NCI-H1105 treated with DMSO at 0.1 percent for 48 hours (cell line): ENCODE data around the gene POFUT1.
"Not testable (repeated sequence)": the region's sequence is repeated elsewhere in the genome, so short reads cannot be mapped to it uniquely, and the experiment has no call there.

Source experiments
- DNase-seq: peaks from one replicate; lab custom pipeline; 2025; lab: John Stamatoyannopoulos, UW

The POFUT1 gene

GRCh38 chr20:32236048-32236533, 28.4 kb downstream of the POFUT1 start:
- no peak for DNase-seq

GRCh38 chr20:32236819-32237218, 29.1 kb downstream of the POFUT1 start:
- DNase-seq, result no peak

GRCh38 chr20:32237419-32237818, 29.7 kb downstream of the POFUT1 start:
- DNase-seq, result no peak

- no peak for DNase-seq
These were observed 31.1 kb downstream of the POFUT1 start for GRCh38 chr20:32238483-32239425.

DNA sequence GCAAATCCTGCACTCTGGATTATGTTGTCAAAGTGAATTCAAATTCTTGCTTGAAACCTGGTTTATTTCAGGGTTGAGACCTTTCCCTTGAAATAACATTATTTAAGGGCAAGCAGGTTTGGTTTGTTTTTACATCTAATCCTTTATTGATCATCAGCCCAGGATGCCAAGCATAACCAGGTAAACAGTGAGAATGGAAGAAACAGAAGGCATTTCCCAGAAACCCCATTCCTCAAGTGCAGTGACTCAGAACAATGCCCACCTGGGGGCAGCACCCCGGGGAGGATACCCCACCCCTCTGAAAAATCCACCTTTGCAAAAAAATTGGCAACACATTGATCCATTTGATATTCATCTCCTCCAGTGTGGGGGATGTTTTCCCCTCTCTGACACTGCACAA, 32.5 kb downstream of the POFUT1 start:
- no peak for DNase-seq

GRCh38 chr20:32241807-32242206, 34.1 kb downstream of the POFUT1 start:
- DNase-seq, result no peak

DNA sequence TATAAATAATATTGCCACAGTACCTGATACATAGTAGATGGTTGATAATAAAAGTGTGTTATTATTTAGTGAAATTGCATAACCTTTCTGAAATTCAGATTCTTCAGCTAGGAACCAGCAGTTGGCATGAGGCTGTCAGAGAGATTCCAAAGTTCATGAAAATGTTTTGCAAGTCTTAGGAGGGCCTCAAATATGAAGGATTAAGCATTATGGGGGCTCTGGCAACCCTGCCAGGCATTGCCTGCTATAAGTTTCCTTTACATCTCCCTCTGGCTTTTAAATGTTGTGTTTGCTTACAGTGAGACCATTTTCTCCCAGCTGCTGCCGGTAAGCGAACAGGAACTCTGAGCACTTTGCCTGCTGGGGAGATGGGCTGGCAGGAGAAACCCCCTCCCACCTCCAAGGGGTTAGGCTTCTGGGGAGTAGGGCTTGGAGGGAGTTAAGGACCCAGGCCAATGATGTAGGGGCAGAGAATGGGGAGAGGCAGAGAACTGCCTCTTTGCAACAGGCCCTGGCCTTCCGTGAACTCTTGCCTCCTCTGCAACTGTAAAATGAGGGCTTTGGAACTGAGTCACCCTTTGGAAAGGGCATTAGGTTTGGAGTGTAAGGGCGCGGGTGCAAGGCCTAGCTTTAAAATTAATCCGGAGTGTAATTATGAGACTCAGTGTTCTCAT, 36.6 kb downstream of the POFUT1 start:
- no peak for DNase-seq

DNA sequence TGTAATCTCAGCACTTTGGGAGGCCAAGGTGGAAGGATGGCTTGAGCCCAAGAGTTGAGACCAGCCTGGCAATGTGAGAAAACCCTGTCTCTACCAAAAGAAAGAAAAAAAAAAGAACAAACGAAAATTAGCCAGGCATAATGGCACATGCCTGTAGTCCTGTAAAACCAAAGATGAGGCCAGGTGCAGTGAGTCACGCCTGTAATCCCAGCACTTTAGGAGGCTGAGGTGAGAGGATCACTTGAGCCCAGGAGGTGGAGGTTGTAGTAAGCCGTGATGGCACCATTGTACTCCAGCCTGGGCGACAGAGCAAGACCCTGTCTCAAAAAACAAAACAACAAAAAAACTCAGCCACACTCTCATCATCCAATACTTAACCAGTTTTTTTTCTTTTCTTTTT, 37.3 kb downstream of the POFUT1 start:
- DNase-seq, result no peak

GRCh38 chr20:32246208-32246607, 38.5 kb downstream of the POFUT1 start:
- DNase-seq, result not testable (repeated sequence)

- no peak for DNase-seq
These were observed 40.4 kb downstream of the POFUT1 start for GRCh38 chr20:32248043-32248442.

DNA sequence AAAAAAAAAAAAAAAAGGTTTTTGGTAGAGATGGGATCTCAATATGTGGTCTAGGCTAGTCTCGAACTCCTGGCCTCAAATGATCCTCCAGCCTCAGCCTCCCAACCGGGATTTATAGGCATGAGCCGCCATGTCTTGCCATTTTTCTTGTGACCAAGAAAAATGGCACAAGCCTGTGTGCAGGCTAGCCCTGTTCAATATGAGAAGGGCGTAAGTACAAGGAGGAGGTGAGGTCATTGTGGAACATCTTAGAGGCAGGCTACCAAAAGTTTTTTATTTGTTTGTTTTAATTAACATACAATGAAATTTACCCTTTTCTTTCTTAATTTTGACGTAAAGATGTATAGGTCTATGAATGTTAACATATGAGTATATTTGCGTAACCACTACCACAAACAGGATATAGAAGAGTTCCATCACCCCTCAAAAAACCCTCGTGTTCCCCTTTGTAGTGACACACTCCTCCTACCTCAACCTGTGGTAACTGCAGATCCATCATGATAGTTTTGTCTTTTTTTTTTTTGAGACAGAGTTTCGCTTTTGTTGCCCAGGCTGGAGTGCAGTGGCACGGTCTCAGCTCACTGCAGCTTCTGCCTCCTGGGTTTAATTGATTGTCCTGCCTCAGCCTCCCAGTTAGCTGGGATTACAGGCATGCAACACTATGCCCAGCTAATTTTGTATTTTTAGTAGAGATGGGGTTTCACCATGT, 41.5 kb downstream of the POFUT1 start:
- no peak for DNase-seq

GRCh38 chr20:32251470-32251869, 43.8 kb downstream of the POFUT1 start:
- DNase-seq, result no peak

GRCh38 chr20:32252189-32252588, 44.5 kb downstream of the POFUT1 start:
- no peak for DNase-seq

- DNase-seq, result not testable (repeated sequence)
These were observed 53.3 kb downstream of the POFUT1 start for GRCh38 chr20:32260973-32261372.

- no peak for DNase-seq
These were observed 54.0 kb downstream of the POFUT1 start for GRCh38 chr20:32261644-32262043.

DNA sequence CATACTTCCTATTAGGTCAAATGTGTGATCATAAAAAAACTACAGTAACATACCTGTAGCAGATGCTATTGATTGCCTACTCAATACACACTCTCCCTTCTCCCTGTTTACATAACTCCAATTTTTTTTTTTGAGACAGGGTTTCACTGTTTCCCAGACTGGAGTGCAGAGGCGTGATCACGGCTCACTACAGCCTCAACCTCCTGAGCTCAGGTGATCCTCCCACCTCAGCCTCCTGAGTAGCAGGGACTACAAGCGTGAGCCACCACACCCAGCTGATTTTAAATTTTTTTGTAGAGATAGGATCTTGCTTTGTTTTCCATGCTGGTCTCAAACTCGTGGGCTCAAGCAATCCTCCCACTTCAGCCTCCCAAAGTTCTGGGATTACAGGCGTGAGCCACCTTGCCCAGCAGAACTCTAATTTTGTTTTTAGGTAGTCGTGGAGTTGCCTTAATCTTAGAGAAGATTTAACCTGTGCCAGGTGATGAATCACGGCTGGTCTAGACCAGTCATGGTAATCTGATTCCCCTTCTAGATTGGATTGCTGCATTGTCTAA, 55.8 kb downstream of the POFUT1 start:
- DNase-seq, result no peak

- no peak for DNase-seq
These were observed 63.9 kb downstream of the POFUT1 start for GRCh38 chr20:32271620-32272019.

- DNase-seq, result no peak
These were observed 66.7 kb downstream of the POFUT1 start for GRCh38 chr20:32274359-32274758.

DNA sequence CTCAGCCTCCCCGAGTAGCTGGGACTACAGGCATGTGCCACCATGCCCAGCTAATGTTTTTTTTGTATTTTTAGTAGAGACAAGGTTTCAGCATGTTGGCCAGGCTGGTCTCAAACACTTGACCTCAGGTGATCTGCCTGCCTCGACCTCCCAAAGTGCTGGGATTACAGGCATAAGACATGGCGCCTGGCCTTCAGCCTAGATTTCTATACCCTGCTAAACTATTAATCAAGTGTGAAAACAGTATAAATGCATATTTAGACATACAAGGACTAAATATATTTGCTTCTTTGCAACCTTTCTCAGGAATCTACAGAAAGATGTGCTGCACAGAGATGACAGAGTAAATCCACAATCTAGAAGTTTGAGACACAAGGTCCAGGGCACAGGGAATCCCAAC, 67.5 kb downstream of the POFUT1 start:
- not testable (repeated sequence) for DNase-seq

- peak; percentile 93 for DNase-seq
These were observed 69.9 kb downstream of the POFUT1 start, which contains the start of gene KIF3B for GRCh38 chr20:32277361-32278198. KIF3B (plus strand) TSS chr20:32277651; CDS start chr20:32309778, 32,127 bp downstream.

DNA sequence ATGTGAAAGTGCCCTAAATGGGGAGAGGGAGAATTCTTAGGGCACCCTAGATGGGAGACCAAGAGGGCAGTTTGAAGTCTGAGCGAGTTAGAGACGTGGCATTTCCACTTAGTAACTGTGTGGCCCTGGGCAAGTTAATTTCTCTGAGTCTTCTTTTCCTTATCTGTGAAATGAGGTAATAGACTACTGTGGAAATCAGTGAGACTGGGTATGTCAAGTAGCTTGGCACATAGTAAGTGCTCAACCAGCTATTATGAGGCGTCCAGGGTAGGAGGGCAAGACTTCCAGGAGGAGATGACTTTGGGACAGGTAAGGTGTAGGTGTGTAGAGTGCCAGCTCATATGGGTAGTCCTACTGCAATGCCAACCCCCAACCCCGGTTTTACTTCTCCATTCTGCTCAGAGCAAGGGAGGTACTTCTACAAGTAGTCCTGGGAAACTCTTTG, 70.5 kb downstream of the POFUT1 start:
- no peak for DNase-seq
